Stimulated activated CD8-positive, alpha-beta memory T cell treated with anti-CD3 and anti-CD28 coated beads, Interleukin-4, amount 100 ng/mL, for 24 hours (primary cell): ENCODE data around the gene EFL1.
"Not testable (repeated sequence)": the region's sequence is repeated elsewhere in the genome, so short reads cannot be mapped to it uniquely, and the experiment has no call there.

Experiments used
- DNase-seq: peaks from one replicate; pipeline ENCODE4 v3.0.0-alpha.2; 2020; ENCODE audit warnings: low read depth

EFL1 gene

DNA sequence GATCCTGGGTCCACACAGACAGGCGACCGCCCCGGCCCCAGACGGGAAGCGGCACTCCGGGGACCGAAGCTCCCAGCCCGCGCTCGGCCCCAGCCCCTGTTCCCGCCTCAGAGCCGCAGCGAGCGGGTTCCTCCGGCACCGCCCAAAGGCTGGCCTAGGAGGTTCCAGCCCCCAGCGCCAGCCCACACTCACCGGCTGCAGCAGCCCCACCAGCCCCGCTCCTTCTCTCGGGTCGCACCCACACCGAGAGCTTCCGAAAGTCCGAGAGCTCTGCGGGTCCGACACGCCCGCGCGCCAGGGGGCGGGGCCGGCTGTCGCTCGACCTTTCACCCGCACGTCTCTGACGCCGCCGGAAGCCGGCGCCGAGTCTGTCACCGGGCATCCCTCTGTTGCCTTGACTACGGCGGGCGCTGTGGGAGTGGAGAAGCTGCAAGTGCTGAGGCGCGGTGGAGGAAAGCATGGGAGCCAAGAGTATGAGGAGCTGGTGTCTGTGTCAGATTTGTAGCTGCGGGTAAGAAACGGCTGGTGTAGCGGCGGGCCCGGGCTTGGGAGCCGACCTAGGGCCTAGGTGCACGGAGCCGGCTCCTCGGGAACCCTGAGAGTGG lies at the start of gene EFL1, which contains the start of gene SAXO2:
TSS of gene EFL1 (minus strand) at position 313 of the 605 bp plus-strand sequence. CDS start 956 bp downstream, outside the sequence.
TSS of gene SAXO2 (plus strand) at position 397 of the 605 bp plus-strand sequence. CDS start at position 459, 62 bp downstream.
- DNase-seq = peak; percentile 86

DNA sequence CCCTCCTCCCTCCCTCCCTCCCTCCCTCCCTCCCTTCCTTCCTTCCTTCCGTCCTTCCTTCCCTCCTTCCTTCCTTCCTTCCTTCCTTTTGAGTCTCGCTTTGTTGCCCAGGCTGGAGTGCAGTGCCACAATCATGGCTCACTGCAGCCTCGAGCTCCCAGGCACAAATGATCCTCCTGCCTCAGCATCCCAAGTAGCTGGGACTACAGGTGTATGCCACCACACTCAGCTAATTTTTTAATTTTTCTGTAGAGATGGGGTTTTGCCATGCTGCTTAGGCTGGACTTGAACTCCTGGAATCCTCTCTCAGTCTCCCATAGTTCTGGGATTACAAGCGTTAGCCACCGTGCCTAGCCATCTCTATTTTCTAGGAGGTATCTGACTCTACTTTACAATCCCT lies 48.8 kb upstream of the EFL1 start:
- not testable (repeated sequence) for DNase-seq

GRCh38 chr15:82309802-82310201 lies 47.3 kb upstream of the EFL1 start:
- no peak for DNase-seq

DNA sequence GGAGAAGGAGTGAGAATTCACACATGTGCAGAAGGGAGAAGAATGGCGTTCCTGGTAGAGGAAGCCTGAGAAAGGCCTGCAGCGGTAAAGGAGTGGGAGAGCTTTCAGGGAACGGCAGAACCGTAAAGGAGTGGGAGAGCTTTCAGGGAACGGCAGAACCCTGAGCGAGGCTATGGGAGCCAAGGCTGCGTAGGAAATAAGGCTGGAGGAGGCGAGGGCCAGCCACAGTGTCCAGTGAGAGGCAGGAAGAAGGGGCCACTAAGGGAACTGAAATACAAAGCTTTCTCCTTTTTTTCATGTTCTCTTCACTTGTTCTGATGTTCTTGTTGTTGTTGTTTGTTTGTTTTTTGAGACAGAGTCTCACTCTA lies 45.2 kb upstream of the EFL1 start:
- DNase-seq = no peak

- no peak for DNase-seq
Measured at GRCh38 chr15:82306791-82307713, 44.5 kb upstream of the EFL1 start.

DNA sequence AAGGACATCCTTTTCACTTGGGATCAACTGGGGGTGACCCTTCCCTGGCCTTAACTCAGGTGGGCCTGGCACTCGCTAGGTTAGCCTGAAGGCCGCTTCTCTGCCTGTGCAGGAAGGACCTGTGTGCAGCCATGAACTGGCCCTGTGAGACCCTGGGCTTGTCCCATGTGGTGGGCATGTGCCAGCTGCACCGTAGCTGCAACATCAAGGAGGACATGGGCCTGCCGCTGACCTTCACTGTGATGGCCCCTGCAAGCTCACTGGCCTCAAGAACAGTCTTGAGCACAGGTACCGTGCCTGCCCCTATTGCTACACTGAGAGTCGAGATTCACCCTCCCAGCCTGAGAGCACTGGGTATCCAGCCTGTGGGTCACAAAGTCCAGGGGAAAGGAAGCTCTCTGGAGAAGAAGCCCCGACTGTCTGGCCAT lies 43.1 kb upstream of the EFL1 start:
- no peak for DNase-seq

- no peak for DNase-seq
Measured at GRCh38 chr15:82304778-82305090, 42.2 kb upstream of the EFL1 start.

- no peak for DNase-seq
Measured at GRCh38 chr15:82303956-82304777, 41.6 kb upstream of the EFL1 start.

- no peak for DNase-seq
Measured at GRCh38 chr15:82301296-82302016, 38.9 kb upstream of the EFL1 start.

GRCh38 chr15:82300883-82301282 lies 38.3 kb upstream of the EFL1 start:
- no peak for DNase-seq

- not testable (repeated sequence) for DNase-seq
Measured at GRCh38 chr15:82300326-82300725, 37.8 kb upstream of the EFL1 start.

GRCh38 chr15:82299511-82299914 lies 37.0 kb upstream of the EFL1 start:
- not testable (repeated sequence) for DNase-seq

- peak; percentile 42 for DNase-seq
Measured at GRCh38 chr15:82298520-82298919, 36.0 kb upstream of the EFL1 start.

DNA sequence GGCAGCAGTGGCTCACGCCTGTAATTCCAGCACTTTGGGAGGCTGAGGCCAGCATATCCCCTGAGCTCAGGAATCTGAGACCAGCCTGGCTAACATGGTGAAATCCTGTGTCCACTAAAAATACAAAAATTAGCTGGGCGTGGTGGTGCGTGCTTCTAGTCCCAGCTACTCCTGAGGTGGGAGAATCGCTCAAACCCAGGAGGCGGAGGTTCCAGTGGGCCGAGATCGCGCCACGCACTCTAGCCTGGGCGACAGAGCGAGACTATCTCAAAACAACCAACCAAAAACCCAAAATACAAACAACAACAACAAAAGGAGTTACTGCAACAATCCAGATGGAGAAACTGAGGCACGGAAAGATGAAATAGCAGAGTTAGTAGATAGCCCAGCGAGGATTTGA lies 35.5 kb upstream of the EFL1 start:
- no peak for DNase-seq

GRCh38 chr15:82297546-82297945 lies 35.0 kb upstream of the EFL1 start:
- DNase-seq = no peak

DNA sequence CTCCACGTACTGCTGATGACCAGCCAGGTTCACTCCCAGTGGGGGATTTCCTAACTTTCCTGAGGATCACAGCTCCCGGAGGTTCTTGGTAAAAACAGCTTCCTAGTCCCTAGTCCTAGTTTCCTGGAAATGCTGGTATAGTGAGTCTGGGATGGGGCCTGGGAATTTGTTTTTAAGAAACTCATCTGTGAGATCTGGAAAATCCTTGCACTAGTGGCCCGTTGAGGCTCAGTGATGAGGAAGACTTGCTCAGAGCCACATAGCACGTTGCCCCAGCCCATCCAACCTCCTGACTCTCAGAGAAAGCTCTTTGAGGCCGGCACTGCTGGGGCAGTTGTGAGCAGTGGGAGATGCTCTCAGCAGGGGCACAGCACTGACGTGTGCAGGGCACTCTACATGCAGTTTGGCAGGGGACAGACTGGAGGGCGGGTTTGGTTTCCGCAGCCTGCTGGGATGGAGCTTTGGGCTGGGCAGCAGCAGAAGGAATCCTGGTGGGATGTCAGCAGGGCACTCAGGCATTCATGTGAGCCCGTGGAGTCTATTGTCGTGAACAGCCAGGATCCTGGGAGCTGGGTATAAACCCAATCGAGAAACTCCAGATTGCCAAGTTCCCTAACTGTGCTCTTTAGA lies 31.6 kb upstream of the EFL1 start:
- DNase-seq = no peak

DNA sequence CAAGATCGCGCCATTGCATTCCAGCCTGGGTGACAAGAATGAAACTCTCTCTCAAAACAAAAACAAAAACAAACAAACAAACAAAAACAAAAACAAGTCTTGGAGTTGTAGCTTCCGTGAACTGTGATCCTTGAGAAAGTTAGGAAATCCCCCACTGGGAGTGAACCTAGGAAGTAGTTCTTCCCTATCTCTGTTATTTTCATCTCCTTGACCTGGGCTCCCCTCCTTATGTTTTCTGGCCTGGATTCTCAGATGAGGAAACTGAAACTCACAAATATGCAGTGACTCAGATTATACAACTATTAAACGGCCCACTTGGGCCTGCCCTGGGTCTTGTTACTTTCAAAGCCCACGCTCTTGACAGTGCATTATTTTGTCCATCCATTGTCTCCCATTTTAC lies 29.7 kb upstream of the EFL1 start:
- no peak for DNase-seq

DNA sequence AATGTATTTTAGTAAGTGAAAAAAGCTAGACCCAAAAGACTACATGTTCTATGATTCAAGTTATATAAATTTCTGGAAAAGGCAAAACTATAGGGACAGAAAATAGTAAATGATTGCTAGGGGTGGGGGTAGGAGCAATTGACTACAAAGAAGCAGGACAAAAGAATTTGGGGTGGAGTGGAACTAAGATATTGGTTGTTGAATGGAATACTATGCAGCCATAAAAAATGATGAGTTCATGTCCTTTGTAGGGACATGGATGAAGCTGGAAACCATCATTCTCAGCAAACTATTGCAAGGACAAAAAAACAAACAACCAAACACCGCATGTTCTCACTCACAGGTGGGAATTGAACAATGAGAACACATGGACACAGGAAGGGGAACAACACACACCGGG lies 25.7 kb upstream of the EFL1 start:
- not testable (repeated sequence) for DNase-seq

GRCh38 chr15:82286475-82286874 lies 23.9 kb upstream of the EFL1 start:
- not testable (repeated sequence) for DNase-seq

- not testable (repeated sequence) for DNase-seq
Measured at GRCh38 chr15:82284381-82284780, 21.8 kb upstream of the EFL1 start.

DNA sequence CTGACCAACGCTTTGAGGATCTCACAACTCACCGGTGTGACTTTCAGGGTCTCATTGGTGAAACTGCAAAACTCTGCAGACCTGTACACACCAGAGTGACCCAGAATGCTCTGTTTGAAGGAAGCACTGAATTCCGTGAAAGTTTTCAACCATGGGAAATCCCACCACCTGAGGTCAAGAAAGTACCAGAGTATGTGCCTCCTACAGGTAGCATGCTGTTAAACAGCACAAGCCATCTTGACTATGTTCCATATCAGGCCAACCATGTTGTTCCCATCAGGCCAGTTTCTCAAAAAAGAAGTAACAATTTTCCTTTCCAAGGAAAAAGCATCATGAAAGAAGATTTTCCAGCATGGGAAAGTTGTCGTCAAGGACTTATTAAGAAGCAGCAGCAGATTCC lies 19.9 kb upstream of the EFL1 start:
- DNase-seq = not testable (repeated sequence)
